ENCODE results near the gene RXRA. TPM values are rescaled to one million over a fixed set of nuclear protein-coding genes. Genes with fewer than 3 reads are reported as not detected.

Gene RXRA
- 173 TPM for total RNA-seq

GRCh38 chr9:134325813-134326723, at the start of gene RXRA:
RXRA (plus strand) TSS chr9:134326455; CDS start chr9:134326632, 177 bp downstream.
- peak; percentile 88 for DNase-seq (ENCODE audit: low spot score)

DNA sequence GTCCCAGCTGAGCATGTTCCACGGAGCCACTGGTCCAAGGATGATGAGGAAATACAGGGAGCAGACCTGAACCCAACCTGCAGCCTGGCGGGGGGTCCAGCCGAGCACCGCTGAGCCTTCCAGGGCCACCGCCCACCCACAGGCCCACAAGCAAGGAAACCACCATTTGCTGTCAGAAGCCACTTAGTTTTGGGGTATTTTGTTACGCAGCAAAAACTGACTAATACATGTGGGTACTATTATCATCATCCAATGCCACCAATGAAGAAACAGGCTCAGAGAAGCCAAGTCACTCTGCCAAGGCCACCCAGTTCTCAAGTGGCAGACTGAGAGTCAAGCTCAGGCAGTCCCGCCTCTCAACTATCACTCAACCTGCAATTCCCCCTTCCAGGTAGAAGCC, 48.0 kb upstream of the RXRA start:
- no peak for DNase-seq (ENCODE audit: low spot score)

DNA sequence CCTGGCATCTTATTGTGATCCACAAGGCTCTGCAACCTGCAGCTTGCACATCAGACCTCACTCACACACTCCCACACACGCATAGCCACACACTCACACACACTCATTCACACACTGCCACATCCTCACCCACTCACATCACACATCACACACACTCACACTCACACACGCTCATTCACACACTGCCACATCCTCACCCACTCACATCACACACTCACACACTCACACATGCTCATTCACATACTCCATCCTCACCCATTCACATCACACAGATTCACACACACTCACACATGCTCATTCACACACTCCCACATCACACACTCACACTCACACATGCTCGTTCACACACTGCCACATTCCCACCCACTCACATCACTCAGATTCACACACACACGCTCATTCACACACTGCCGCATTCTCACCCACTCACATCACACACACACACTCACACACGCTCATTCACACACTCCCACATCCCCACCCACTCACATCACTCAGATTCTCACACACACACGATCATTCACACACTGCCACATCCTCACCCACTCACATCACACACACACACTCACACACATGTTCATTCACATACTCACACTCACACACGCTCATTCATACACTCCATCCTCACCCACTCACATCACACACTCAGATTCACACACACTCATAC, 47.1 kb upstream of the RXRA start:
- DNase-seq (ENCODE audit: low spot score), result no peak

GRCh38 chr9:134282138-134282650, 44.1 kb upstream of the RXRA start:
- no peak for DNase-seq (ENCODE audit: low spot score)

- peak; percentile 82 for DNase-seq (ENCODE audit: low spot score)
Measured at GRCh38 chr9:134283111-134283515, 43.1 kb upstream of the RXRA start.

DNA sequence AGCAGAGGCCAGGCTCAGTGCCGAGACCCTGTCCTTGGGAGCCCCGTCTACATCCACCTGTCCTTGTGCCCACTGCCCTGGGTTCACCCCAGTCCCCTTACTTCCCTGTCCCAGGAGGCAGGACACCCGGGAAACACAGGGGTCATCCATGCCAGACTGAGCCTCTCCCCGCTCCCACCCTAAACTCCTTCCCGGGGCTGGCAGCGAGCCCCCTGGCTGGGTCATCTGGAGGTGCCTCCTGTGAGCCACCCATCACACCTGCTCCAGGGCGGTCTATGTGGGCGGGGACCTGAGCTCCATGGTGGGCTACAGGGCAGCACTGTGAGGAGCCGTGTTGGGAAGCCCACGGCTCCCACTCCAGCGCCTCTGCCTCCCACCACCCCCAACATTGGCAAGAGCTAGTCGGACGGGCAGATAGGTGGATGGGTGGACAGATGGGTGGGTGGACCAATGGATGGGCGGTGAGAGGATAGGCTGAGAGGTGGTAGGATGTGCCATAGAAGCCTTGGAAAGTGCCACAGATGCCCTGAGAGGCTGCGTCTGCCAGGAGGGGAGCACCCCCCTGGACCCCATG, 42.5 kb upstream of the RXRA start:
- no peak for DNase-seq (ENCODE audit: low spot score)

GRCh38 chr9:134284273-134284672, 42.0 kb upstream of the RXRA start:
- no peak for DNase-seq (ENCODE audit: low spot score)

DNA sequence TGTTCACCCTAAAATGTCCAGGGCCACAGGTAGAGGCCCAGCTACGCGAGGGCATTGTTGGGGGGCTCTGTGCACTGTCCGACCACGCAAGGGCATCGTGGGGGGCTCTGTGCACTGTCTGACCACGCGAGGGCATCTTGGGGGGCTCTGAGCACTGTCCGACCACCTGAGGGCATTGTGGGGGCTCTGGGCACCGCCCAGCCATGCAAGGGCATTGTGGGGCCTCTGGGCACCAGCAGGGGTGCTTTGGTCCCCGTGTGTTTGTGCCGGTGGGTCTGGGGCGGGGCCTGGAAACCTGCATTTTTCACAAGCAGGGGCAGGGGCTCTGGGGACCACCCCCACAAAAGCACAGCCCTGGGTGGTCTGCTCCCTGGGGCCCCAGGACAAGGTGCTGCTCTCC, 41.5 kb upstream of the RXRA start:
- no peak for DNase-seq (ENCODE audit: low spot score)

- no peak for DNase-seq (ENCODE audit: low spot score)
Measured at GRCh38 chr9:134285215-134285845, 40.9 kb upstream of the RXRA start.

GRCh38 chr9:134286471-134287245, 39.6 kb upstream of the RXRA start:
- no peak for DNase-seq (ENCODE audit: low spot score)

DNA sequence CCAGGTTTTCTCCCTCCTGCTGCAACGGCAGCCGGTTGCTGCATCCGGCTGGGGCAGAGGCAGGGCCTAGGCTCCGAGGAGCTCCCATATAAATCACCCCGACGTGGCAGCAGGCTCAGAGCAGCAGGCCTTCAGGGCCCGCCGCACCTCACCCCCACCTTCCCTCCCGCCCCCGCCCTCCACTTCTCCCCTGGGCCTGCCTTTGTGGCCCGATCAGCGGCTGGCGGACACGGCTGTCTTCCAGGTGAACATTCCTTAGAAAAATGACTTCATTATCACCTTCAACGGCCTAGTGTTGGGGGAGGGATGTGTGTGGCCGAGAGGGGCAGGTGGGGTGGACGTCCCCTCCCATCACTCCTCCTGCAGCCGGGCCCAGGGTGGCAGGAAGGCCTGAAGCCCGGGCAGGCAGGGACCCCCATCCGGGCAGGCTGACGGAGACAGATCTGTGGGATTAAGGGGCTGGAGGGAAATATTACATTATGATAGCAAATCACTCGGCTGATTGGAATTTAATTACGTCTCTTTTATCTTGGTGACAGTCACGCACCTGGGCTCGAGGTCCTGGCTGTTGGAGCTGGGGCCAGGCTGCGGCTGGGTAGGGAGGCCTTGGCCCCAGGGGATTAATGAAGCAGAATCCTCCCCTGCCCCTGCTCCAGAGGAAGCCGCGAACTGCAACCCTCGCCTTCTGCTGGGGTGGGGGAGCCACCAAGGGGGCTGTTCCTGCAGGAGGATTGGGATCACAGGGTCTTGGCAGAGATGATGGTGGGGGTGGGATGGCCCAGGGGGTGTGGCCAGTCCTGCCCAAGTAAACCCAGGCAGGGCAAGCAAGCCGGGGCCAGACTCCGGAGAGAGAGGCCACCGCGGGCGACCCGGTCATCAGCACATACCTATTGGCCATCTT, 38.4 kb upstream of the RXRA start:
- DNase-seq (ENCODE audit: low spot score), result no peak

GRCh38 chr9:134288746-134289145, 37.5 kb upstream of the RXRA start:
- no peak for DNase-seq (ENCODE audit: low spot score)

GRCh38 chr9:134289241-134289875, 36.9 kb upstream of the RXRA start:
- no peak for DNase-seq (ENCODE audit: low spot score)

GRCh38 chr9:134290603-134291451, 35.4 kb upstream of the RXRA start:
- DNase-seq (ENCODE audit: low spot score), result no peak

GRCh38 chr9:134291452-134291881, 34.8 kb upstream of the RXRA start:
- no peak for DNase-seq (ENCODE audit: low spot score)

DNA sequence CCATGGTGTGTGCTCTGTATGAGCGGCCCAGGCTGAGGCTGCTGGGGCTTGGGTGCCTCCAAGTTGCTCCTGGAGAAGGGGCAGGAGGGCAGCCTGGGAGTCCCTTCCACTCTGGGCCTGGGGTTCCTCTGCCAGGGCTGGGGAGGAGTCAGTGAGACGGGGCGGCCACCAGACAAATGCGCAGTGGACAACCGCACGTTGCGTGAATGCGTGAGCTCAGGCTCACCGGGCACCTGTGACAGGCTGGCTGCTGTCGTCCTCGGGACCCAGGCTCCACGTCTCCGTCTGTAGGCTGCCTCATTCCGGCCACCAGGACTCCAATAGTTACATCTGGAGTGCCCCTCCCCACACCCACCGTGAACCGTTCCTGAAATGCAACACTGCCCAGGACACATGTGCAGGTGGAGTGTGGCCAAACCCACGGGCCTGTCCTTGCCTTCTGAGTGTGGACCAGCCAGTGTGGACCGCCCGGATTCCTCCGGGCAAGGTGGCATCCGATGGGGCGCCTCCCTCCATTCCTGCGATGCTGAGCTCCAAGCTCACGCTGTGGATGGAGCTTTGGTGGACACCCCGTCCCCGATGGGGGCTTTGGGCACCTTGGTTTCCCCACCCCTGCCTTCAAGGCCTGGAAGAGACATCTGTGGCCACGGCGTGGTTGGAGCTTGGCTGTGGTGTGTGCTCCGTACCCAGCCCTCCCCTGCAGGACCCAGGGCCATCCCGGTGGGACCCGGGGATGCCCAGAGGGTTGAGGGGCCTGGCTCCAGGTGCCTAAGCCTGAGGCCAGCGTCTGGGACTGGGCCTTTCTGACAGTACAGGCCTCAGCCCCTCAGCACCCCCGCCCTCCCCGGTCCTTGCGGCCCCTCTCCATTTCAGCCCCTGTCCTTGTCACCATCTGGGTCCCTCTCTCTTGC, 34.0 kb upstream of the RXRA start:
- DNase-seq (ENCODE audit: low spot score), result no peak

DNA sequence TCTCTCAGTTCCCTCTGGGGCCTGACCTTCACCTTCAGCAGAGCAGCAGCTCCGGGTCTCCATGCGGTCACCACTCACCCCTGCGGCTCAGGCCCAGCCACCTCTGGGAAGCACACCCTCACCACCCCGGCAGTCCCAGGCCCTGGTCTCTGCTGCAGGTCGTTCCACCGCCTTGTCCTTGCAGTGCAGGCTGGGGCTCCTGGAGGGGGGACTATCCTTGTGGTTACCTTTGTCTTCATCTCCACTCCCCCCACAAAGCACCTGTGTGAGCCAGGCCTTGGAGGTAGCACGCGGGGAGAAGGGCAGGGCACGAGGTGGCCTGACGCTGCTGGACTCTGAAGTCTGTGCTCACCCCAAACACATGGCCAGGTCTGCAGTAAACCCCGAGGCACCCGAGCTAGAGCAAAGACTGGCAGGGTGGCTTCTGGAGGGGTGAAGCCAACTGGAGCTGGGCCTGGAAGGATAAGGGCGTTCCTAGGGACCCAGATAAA, 33.2 kb upstream of the RXRA start:
- DNase-seq (ENCODE audit: low spot score), result no peak
